HS-27A (cell line): ENCODE measurements around the gene CAAP1.
"Not testable (repeated sequence)": the region's sequence is repeated elsewhere in the genome, so short reads cannot be mapped to it uniquely, and the experiment has no call there.

Experiments used
- DNase-seq: peaks from one replicate; pipeline ENCODE4 v3.0.0-alpha.2; 2012; ENCODE audit warnings: low read depth, missing footprints

CAAP1 gene

GRCh38 chr9:26892251-26893029 is at the start of gene CAAP1:
CAAP1 (minus strand) TSS chr9:26892802; CDS start chr9:26892715, 87 bp downstream.
- DNase-seq, result peak; percentile 58

GRCh38 chr9:26940779-26941178 is 48.2 kb upstream of the CAAP1 start:
- DNase-seq, result no peak

GRCh38 chr9:26939955-26940711 is 47.5 kb upstream of the CAAP1 start:
- no peak for DNase-seq

- DNase-seq, result no peak
Observed at GRCh38 chr9:26937816-26938371, 45.3 kb upstream of the CAAP1 start.

GRCh38 chr9:26935847-26936246 is 43.2 kb upstream of the CAAP1 start:
- no peak for DNase-seq

GRCh38 chr9:26928902-26929495 is 36.4 kb upstream of the CAAP1 start:
- no peak for DNase-seq

GRCh38 chr9:26925609-26926008 is 33.0 kb upstream of the CAAP1 start:
- no peak for DNase-seq

- no peak for DNase-seq
Observed at GRCh38 chr9:26919698-26920097, 27.1 kb upstream of the CAAP1 start.

- DNase-seq, result no peak
Observed at GRCh38 chr9:26913138-26913668, 20.6 kb upstream of the CAAP1 start.

- DNase-seq, result no peak
Observed at GRCh38 chr9:26904671-26905070, 12.1 kb upstream of the CAAP1 start.

GRCh38 chr9:26904070-26904469 is 11.5 kb upstream of the CAAP1 start:
- DNase-seq, result no peak

- DNase-seq, result no peak
Observed at GRCh38 chr9:26893030-26893676, 551 bp upstream of the CAAP1 start.

- peak; percentile 3 for DNase-seq
Observed at GRCh38 chr9:26891726-26892125, 876 bp downstream of the CAAP1 start.

GRCh38 chr9:26888271-26888670 is 4.3 kb downstream of the CAAP1 start:
- no peak for DNase-seq

GRCh38 chr9:26882154-26882553 is 10.4 kb downstream of the CAAP1 start:
- no peak for DNase-seq

- no peak for DNase-seq
Observed at GRCh38 chr9:26880262-26880661, 12.3 kb downstream of the CAAP1 start.

GRCh38 chr9:26875155-26875554 is 17.4 kb downstream of the CAAP1 start:
- not testable (repeated sequence) for DNase-seq

GRCh38 chr9:26870292-26870691 is 22.3 kb downstream of the CAAP1 start:
- DNase-seq, result no peak

- DNase-seq, result no peak
Observed at GRCh38 chr9:26863074-26863473, 29.5 kb downstream of the CAAP1 start.

GRCh38 chr9:26856413-26857032 is 36.1 kb downstream of the CAAP1 start:
- peak; percentile 5 for DNase-seq

GRCh38 chr9:26850995-26851394 is 41.6 kb downstream of the CAAP1 start:
- DNase-seq, result no peak
